GM21576 (cell line): ENCODE data around the gene PRKAA1.
"Not testable (repeated sequence)": the region's sequence is repeated elsewhere in the genome, so short reads cannot be mapped to it uniquely, and the experiment has no call there.

Experiments used
- ATAC-seq: cut with Tn5 transposase; IDR thresholded peaks from one replicate; pipeline ENCODE4 v1.9.1; 2021; ENCODE audit warnings: mild to moderate bottlenecking, moderate library complexity; ENCODE audit not compliant: unreplicated experiment

PRKAA1 gene

DNA sequence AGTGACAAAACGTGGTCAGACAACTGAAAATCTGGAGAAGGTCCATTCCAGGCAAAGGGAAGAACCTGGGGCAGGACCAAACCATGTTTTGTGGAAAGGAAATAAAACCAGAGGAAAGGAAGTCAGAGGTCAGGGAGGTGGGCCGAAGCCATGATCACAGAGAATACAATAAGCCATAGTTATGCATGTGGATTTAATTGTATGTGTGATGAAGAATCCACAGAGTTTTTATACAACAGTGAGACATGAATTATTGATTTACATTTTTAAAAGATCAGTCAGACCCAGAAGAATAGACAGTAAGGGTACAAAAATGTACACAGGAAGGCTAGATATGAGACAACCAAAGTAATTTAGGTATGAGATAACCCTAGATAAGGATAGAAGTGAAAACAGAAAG is 63.2 kb downstream of the PRKAA1 start:
- no peak for ATAC-seq

DNA sequence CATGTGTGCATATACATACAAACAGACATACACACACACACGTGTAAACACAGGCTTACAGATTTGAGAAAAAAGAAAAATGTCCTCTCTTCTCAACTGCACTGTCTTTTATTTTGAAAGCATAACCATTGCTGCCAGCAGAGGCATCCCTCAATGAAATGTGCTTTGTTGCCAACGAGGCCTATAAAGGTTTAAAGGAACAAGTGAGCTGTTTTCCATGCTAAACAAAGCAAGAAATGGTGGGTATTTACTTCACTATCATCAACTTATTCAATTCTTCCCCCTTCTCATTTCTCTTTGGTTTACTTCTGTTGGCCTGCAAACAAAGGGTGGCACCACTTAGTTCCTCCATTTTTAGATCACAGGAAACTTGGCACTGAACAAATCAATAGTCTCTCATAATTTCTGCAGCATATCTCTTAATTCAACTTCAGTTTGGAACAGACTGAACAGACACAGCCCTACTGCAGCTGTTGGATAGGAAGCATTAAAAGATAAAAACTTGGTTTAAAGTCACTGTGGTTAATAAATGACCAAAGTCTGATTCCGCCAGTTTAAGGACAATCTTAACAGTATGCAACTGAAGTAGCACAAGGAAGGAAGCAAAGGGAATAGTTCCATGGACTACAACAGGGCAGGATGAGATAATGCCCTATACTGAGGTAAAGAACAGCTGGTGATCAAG is 64.2 kb downstream of the PRKAA1 start:
- ATAC-seq: no peak

DNA sequence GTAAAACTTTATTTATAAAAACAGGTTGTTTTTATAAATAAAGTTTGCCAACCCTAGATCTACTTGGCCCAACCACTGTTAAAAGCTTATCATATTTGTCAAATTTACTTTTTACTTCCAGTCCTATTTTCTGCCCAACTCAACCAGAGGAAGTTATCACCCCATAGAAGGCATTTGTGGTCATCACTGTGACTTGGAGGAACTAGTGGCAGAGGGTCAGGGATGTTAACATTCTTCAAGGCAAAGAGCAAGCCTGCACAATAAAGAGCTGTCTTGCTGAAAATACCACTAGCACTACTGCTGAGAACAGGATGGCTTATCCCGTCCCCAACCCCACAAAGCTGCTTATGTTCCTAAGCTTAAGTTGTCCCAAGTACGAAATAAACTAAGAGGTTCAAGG is 64.7 kb downstream of the PRKAA1 start:
- ATAC-seq: no peak

- not testable (repeated sequence) for ATAC-seq
Measured at GRCh38 chr5:40722497-40722911, 75.7 kb downstream of the PRKAA1 start.

- no peak for ATAC-seq
Measured at GRCh38 chr5:40720069-40720468, 78.1 kb downstream of the PRKAA1 start.

DNA sequence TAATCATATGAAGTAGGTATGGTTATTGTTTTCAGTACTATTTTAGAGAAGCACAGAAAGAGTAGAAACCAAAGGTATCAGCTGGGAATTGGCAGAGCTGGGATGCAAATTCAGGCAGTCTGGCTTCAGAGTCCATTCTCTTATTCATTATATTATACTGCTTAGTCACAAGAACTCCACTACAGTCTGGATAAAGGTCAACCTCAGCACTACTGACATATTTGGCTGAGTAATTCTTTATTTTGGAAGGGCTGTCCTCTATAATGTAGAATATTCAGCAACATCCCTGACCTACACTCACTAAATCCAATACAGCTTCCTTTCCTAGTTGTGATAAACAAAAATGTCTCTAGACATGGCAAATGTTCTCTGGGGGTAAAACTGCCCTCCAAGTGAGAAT is 80.9 kb downstream of the PRKAA1 start:
- no peak for ATAC-seq

DNA sequence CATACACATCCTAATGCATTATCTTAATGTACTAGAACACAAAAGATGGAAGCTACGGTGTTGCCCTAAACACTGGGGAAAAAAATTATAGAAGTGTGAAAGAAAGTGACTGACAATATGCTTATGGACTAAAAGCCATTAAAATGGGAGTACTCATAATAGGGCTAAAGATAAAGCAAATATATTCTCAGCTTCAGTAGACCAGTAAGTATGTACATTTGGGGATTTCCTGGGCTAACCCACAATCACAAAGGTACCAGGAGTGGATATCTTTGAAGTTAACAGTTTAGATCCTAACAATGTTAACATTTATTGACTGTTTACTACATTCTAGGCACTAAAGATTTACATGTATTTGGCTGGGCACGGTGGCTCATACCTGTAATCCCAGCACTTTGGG is 81.6 kb downstream of the PRKAA1 start:
- no peak for ATAC-seq

GRCh38 chr5:40716000-40716399 is 82.2 kb downstream of the PRKAA1 start:
- ATAC-seq: no peak

- no peak for ATAC-seq
Measured at GRCh38 chr5:40714001-40714400, 84.2 kb downstream of the PRKAA1 start.

DNA sequence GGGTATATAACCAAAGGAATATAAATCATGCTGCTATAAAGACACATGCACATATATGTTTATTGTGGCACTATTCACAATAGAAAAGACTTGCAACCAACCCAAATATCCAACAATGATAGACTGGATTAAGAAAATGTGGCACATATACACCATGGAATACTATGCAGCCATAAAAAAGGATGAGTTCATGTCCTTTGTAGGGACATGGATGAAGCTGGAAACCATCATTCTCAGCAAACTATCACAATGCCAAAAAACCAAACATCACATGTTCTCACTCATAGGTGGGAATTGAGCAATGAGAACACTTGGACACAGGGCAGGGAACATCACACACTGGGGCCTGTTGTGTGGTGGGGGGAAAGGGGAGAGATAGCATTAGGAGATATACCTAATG is 87.6 kb downstream of the PRKAA1 start:
- not testable (repeated sequence) for ATAC-seq
